H1 (cell line): ENCODE measurements around the gene MYO5B. TPM values are rescaled to one million over a fixed set of nuclear protein-coding genes. Genes with fewer than 3 reads are reported as not detected.

Experiments
- CTCF ChIA-PET: fragments of 300-600 bp; sonication (Branson Sonifier 250); formaldehyde crosslinking; loops from one replicate; lab custom pipeline; 2021; ENCODE audit not compliant: partially characterized antibody; lab: Charles Lee
- POLR2A ChIA-PET: fragments of 300-600 bp; sonication (Branson Sonifier 250); formaldehyde crosslinking; loops from one replicate; lab custom pipeline; 2021; ENCODE audit warnings: inconsistent platforms; ENCODE audit not compliant: partially characterized antibody; lab: Charles Lee
- DNase-seq, 2 experiments: peaks; one replicate each; pipeline versions ENCODE4 v3.0.0 to v3.0.0-alpha.2; 2010 to 2022; ENCODE audit warnings: low spot score in 2 of 2, low read depth in 1 of 2, mixed read lengths in 1 of 2
- FAIRE-seq: peaks from 2 replicates; lab custom pipeline; 2011; peaks lifted over from hg19 to GRCh38; lab: Jason Lieb, UNC
- H2AFZ ChIP-seq: 2 replicates; pipeline ENCODE4 v1.8.1; 2012; ENCODE audit warnings: low read length, inconsistent platforms
- H2AK5ac ChIP-seq: 2 replicates; pipeline ENCODE4 v1.6.1; 2013; ENCODE audit warnings: low read depth, low read length
- H2BK120ac ChIP-seq: replicated peaks from 2 replicates; pipeline ENCODE3; 2013; ENCODE audit warnings: low read depth, low read length, inconsistent platforms
- H2BK12ac ChIP-seq: 2 replicates; pipeline ENCODE4 v1.6.1; 2013; ENCODE audit warnings: low read depth, low read length
- H2BK15ac ChIP-seq: 2 replicates; pipeline ENCODE4 v1.6.1; 2013; ENCODE audit warnings: low read length
- H2BK20ac ChIP-seq: 2 replicates; pipeline ENCODE4 v1.6.1; 2013; ENCODE audit warnings: low read length
- H2BK5ac ChIP-seq: 2 replicates; pipeline ENCODE4 v1.6.1; 2013; ENCODE audit warnings: low read depth, low read length
- H3K14ac ChIP-seq: 2 replicates; pipeline ENCODE4 v1.6.1; 2013; ENCODE audit warnings: inconsistent platforms; ENCODE audit not compliant: insufficient read length
- H3K18ac ChIP-seq: 2 replicates; pipeline ENCODE4 v1.6.1; 2013; ENCODE audit warnings: low read length; ENCODE audit errors: extremely low read depth
- H3K23ac ChIP-seq: 2 replicates; pipeline ENCODE4 v1.6.1; 2013; ENCODE audit warnings: inconsistent platforms; ENCODE audit not compliant: insufficient read length
- H3K23me2 ChIP-seq: 2 replicates; pipeline ENCODE4 v1.6.1; 2013; ENCODE audit warnings: low read depth, low read length
- H3K27ac ChIP-seq: 2 replicates; pipeline ENCODE4 v1.6.1; 2011; ENCODE audit warnings: low read depth, low read length, inconsistent platforms
- H3K27me3 ChIP-seq, 4 experiments: replicated peaks in 1 of 4; 1 replicate in 1 of 4; 2 replicates in 3 of 4; pipeline versions ENCODE4 v1.6.1 to v1.8.1; 2011 to 2013; ENCODE audit warnings: low read length in 3 of 4, mild to moderate bottlenecking in 3 of 4, inconsistent platforms in 2 of 4, mixed read lengths in 2 of 4, moderate library complexity in 1 of 4; ENCODE audit not compliant: control insufficient read depth in 3 of 4, insufficient read depth in 3 of 4; ENCODE audit errors: extremely low read depth in 1 of 4
- H3K36me3 ChIP-seq, 4 experiments: 2 replicates each; pipeline versions ENCODE4 v1.6.1 to v1.8.1; 2011 to 2013; ENCODE audit warnings: mild to moderate bottlenecking in 4 of 4, low read length in 3 of 4, moderate library complexity in 2 of 4, control low read depth in 1 of 4, inconsistent platforms in 1 of 4; ENCODE audit not compliant: insufficient read depth in 4 of 4, control insufficient read depth in 2 of 4
- H3K4ac ChIP-seq: replicated peaks from 2 replicates; pipeline ENCODE3; 2013; ENCODE audit warnings: low read length, low read depth, mixed read lengths, inconsistent platforms; ENCODE audit not compliant: insufficient read length
- H3K4me1 ChIP-seq, 4 experiments: replicated peaks in 1 of 4; 1 replicate in 1 of 4; 2 replicates in 3 of 4; pipeline versions ENCODE4 v1.6.1 to v1.8.1; 2011 to 2013; ENCODE audit warnings: low read length in 3 of 4, inconsistent platforms in 2 of 4, mixed read lengths in 1 of 4; ENCODE audit not compliant: insufficient read depth in 4 of 4, control insufficient read depth in 3 of 4
- H3K4me2 ChIP-seq, 2 experiments: 2 replicates each; pipeline versions ENCODE4 v1.6.1 to v1.8.1; 2011 to 2013; ENCODE audit warnings: low read depth in 2 of 2, low read length in 2 of 2, control low read depth in 1 of 2, inconsistent platforms in 1 of 2, mild to moderate bottlenecking in 1 of 2; ENCODE audit not compliant: insufficient read depth in 1 of 2
- H3K4me3 ChIP-seq, 4 experiments: fragments of 200-600, 300-600 bp in 1 of 4; sonication (generic), shearing (Covaris generic), sonication (Bioruptor Twin) in 1 of 4; 2 replicates each; pipeline versions ENCODE4 v1.5.1 to v1.8.1; 2011 to 2016; ENCODE audit warnings: low read length in 4 of 4, low read depth in 3 of 4, control low read depth in 2 of 4, inconsistent platforms in 2 of 4, mild to moderate bottlenecking in 2 of 4, mixed read lengths in 1 of 4, moderate library complexity in 1 of 4; ENCODE audit not compliant: insufficient read depth in 2 of 4; ENCODE audit errors: extremely low read depth in 1 of 4
- H3K56ac ChIP-seq: replicated peaks from 2 replicates; pipeline ENCODE3; 2013; ENCODE audit warnings: low read depth, mild to moderate bottlenecking, mixed read lengths, low read length, inconsistent platforms; ENCODE audit not compliant: insufficient read length
- H3K79me1 ChIP-seq: 2 replicates; pipeline ENCODE4 v1.6.1; 2013; ENCODE audit warnings: low read depth, low read length, control low read depth
- H3K79me2 ChIP-seq, 2 experiments: 2 replicates each; pipeline versions ENCODE4 v1.6.1 to v1.8.1; 2012 to 2013; ENCODE audit warnings: low read length in 2 of 2, mild to moderate bottlenecking in 2 of 2, inconsistent platforms in 1 of 2; ENCODE audit not compliant: insufficient read depth in 2 of 2, control insufficient read depth in 1 of 2
- H3K9ac ChIP-seq, 4 experiments: replicated peaks in 1 of 4; 1 replicate in 1 of 4; 2 replicates in 3 of 4; pipeline versions ENCODE4 v1.6.1 to v1.8.1; 2011 to 2013; ENCODE audit warnings: low read depth in 3 of 4, low read length in 3 of 4, control low read depth in 2 of 4, mild to moderate bottlenecking in 2 of 4, moderate library complexity in 2 of 4, inconsistent platforms in 1 of 4; ENCODE audit errors: extremely low read depth in 1 of 4
- H3K9me3 ChIP-seq, 2 experiments: 2 replicates each; pipeline versions ENCODE4 v1.6.1 to v1.8.1; 2012 to 2013; ENCODE audit warnings: mild to moderate bottlenecking in 2 of 2, moderate library complexity in 2 of 2, control low read depth in 1 of 2, inconsistent platforms in 1 of 2, low read depth in 1 of 2, low read length in 1 of 2, mixed read lengths in 1 of 2; ENCODE audit not compliant: insufficient read depth in 2 of 2
- H4K20me1 ChIP-seq, 2 experiments: replicated peaks in 1 of 2; 2 replicates each; pipeline versions ENCODE3 to v1.8.1; 2011 to 2013; ENCODE audit warnings: inconsistent platforms in 2 of 2, low read length in 2 of 2, mild to moderate bottlenecking in 1 of 2; ENCODE audit not compliant: insufficient read depth in 2 of 2, control insufficient read depth in 1 of 2
- H4K5ac ChIP-seq: 2 replicates; pipeline ENCODE4 v1.6.1; 2013; ENCODE audit warnings: low read length, low read depth, mixed read lengths, inconsistent platforms; ENCODE audit not compliant: insufficient read length
- H4K8ac ChIP-seq: 2 replicates; pipeline ENCODE4 v1.8.0; 2013; ENCODE audit warnings: mild to moderate bottlenecking, moderate library complexity, low read length, inconsistent platforms; ENCODE audit not compliant: insufficient read depth; ENCODE audit errors: extremely low read depth
- H4K91ac ChIP-seq: replicated peaks from 2 replicates; pipeline ENCODE3; 2013; ENCODE audit warnings: low read length, mixed read lengths, inconsistent platforms; ENCODE audit not compliant: insufficient read length
- CHD1 ChIP-seq: IDR thresholded peaks from 2 replicates; pipeline ENCODE4 v1.6.1; 2012; ENCODE audit warnings: low read depth, low read length, improper control_type of control experiment
- SIN3A ChIP-seq, 2 experiments: IDR thresholded peaks in 1 of 2; conservative IDR thresholded peaks in 1 of 2; 2 replicates each; pipeline ENCODE4 v1.6.1; 2011 to 2012; ENCODE audit warnings: low read length in 2 of 2, improper control_type of control experiment in 1 of 2, low read depth in 1 of 2, mild to moderate bottlenecking in 1 of 2
- WGBS, 2 experiments: shearing (Covaris generic) in 1 of 2; methylation state at CpG; one replicate each; pipeline versions ENCODE4 v1.1.6 to v1.1.7; 2013 to 2015; ENCODE audit warnings: low lambda C conversion rate in 2 of 2, mixed read lengths in 2 of 2, inconsistent platforms in 1 of 2, low coverage in 1 of 2, missing lambda C conversion rate in 1 of 2; ENCODE audit not compliant: insufficient replicate concordance in 2 of 2, insufficient coverage in 1 of 2, insufficient read length in 1 of 2; ENCODE audit errors: extremely low coverage in 1 of 2, missing lambda C conversion rate in 1 of 2; 5-methylcytosine and 5-hydroxymethylcytosine counted together
- polyA plus RNA-seq, 7 experiments: library from polyadenylated mRNA; depleted of rRNA in 3 of 7; stranded (reverse) in 5 of 7; unstranded in 2 of 7; fragments of >200 nt in 5 of 7; fragments of 200-250 nt in 2 of 7; gene quantifications; 1 replicate in 5 of 7; 2 replicates in 1 of 7; 4 replicates in 1 of 7; pipeline versions ENCODE4 v1.2.1 to v1.2.3, GENCODE V29; 2011 to 2013; ENCODE audit warnings: missing spikeins in 2 of 7, mixed read lengths in 2 of 7
- total RNA-seq: library from RNA; stranded (reverse); fragmentation: NEBNext Ultra II Directional; extraction: Animal tissue kit (Norgen Biotek cat#: 25700); gene quantifications from 2 replicates; pipeline ENCODE4 v1.2.1, GENCODE V29; 2021

The MYO5B gene
- total and polyA plus RNA-seq, 2 of the 8 experiments (the other 6 are each of a cell fraction or from before 2014, with no cell fraction given) = 6.4 to 7.7 TPM

DNA sequence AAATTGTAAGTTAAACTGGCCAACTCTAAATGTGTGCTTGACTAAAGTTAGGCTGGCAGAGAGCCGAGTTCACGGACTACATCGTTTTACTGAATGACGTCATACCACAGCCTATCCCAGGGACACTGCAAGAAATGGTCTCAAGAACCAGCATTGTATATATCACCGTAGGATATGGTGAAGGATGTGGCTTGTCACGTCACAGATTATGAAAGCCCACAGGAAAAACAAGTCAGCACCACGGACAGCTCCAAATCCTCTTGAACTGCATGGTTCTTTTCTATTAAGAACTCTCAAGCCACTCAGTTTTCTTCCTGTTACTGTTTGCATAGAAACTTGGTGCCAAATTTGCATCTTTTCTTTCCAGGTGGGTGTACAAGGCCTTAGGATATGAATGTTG is 296.5 kb downstream of the MYO5B start:
- Histone ChIP-seq H3K23me2 (no peaks in the 10 kb centered on the region), H2BK12ac (no peak overlapping the region), H3K36me3 (no peaks in the 10 kb centered on the region), H3K4me3 (no peak overlapping the region), H3K9ac (no peak overlapping the region), H3K79me1 (no peaks in the 10 kb centered on the region), H3K4me1 (peaks cover 0 to 4% (median 0%) of the 10 kb centered on the region in 4 experiments; a peak in 1 of 7 replicates), H4K5ac (no peak overlapping the region), H3K4me2 (no peak overlapping the region), H3K4ac (no peak overlapping the region), H2AFZ (no peak overlapping the region), H4K20me1 (peaks cover 0 to 5% of the 10 kb centered on the region in 2 experiments), H2BK5ac (no peak overlapping the region), H3K14ac (no peak overlapping the region), H3K79me2 (no peaks in the 10 kb centered on the region), H3K27me3 (no peaks in the 10 kb centered on the region), H3K18ac (no peak overlapping the region), H3K9me3 (no peaks in the 10 kb centered on the region), H2BK120ac (no peak overlapping the region), H4K8ac (no peak overlapping the region), H3K23ac (no peak overlapping the region), H2BK15ac (no peak overlapping the region), H2BK20ac (no peak overlapping the region), H3K27ac (no peak overlapping the region), H2AK5ac (no peak overlapping the region), H4K91ac (no peak overlapping the region), H3K56ac (no peak overlapping the region)
- ChIA-PET CTCF (interaction anchor here (1.0 to 3.4 kb wide), 2 partner anchors 10 to 179 kb away, joined by 3 to 17 read pairs; no protein-coding TSS in a partner anchor), POLR2A (no interaction called here)
- WGBS, 2 experiments = 71% methylated on average over 7 of the region's 7 CpGs; no CpG with 5 or more reads in 1 of the 2 experiments
- FAIRE-seq (peak; percentile 58), DNase-seq (peak in 1 of 2 experiments; percentile 73)
- 0 out of 4 replicates have a peak, but pooled peaks of 1 of the 2 experiments have one; percentile 44 for TF ChIP-seq SIN3A (conservative IDR thresholded peaks at IDR 0.05 in 1 of 2, IDR thresholded peaks at IDR 0.05 in 1 of 2; ENCODE audit: low read depth in 1 of 2, low read length in 2 of 2)
- TF ChIP-seq CHD1 = no peak
